IMR-90 (cell line): ENCODE results near the gene NAGS. TPM values are rescaled to one million over a fixed set of nuclear protein-coding genes. Genes with fewer than 3 reads are reported as not detected.

Experiments used
- CEBPB ChIP-seq: IDR thresholded peaks from 2 replicates; pipeline ENCODE4 v1.6.1; 2012; ENCODE audit warnings: low read depth, low read length, improper control_type of control experiment
- FOS ChIP-seq: fragments of 150-350 bp; IDR thresholded peaks from 2 replicates; pipeline ENCODE4 v1.6.1; 2016; ENCODE audit warnings: low read depth, low read length
- POLR2A ChIP-seq: IDR thresholded peaks from 2 replicates; pipeline ENCODE4 v1.6.1; 2012; ENCODE audit warnings: mild to moderate bottlenecking, low read depth, low read length
- polyA plus RNA-seq, 3 experiments: library from polyadenylated mRNA; depleted of rRNA; stranded (reverse); fragments of >200 nt; gene quantifications; 2 replicates each; pipeline ENCODE4 v1.2.3, GENCODE V29; 2012; ENCODE audit warnings: low replicate concordance in 1 of 3
- total RNA-seq: library from RNA; depleted of rRNA; stranded (reverse); fragments of >200 nt; gene quantifications from 2 replicates; pipeline ENCODE4 v1.2.3, GENCODE V29; 2012

NAGS gene
- total and polyA plus RNA-seq, 2 of the 4 experiments (the other 2 are of a cell fraction): 0.54 to 0.99 TPM

- TF ChIP-seq CEBPB: peak; percentile 78
- TF ChIP-seq POLR2A: 0 out of 2 replicates have a peak, but pooled peaks have one; percentile 50
- TF ChIP-seq FOS: no peak
These were observed 2.4 kb downstream of the NAGS start (continued) for GRCh38 chr17:44006598-44007345.
